Measurements from ENCODE around the gene GCNA.

DNA sequence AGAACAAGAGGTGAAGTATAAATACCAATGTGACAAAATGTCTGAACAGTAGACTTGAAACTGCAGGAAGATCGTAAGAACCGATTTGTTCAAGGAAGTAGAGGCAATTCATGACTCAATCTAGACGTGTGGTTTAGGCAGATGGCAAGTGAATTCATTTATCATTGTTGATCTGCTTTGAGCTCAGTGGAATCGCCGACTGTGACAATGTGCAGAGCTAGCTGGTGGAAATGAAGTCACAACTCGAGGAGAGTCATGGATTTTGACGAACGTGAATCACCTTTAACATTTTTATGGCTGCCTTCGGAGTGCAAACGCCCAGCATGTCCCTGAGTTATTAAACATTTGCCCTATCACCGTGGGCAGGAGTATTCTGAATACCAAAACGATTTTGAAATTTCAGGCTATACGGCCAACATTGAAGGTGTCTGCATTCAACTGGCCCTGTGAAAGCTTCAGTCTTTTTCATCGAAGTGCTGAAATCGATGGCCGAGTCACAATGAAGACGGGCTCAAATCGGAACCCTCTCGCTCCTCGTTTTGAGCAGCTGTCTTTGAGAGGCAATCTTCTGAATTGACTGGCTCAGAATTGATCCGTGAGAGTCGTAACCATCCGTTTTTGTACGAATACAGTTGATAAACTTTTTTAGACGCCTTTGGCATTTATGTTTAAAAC is 46.0 kb upstream of the GCNA start:
- TF ChIP-seq, protein P1, sequence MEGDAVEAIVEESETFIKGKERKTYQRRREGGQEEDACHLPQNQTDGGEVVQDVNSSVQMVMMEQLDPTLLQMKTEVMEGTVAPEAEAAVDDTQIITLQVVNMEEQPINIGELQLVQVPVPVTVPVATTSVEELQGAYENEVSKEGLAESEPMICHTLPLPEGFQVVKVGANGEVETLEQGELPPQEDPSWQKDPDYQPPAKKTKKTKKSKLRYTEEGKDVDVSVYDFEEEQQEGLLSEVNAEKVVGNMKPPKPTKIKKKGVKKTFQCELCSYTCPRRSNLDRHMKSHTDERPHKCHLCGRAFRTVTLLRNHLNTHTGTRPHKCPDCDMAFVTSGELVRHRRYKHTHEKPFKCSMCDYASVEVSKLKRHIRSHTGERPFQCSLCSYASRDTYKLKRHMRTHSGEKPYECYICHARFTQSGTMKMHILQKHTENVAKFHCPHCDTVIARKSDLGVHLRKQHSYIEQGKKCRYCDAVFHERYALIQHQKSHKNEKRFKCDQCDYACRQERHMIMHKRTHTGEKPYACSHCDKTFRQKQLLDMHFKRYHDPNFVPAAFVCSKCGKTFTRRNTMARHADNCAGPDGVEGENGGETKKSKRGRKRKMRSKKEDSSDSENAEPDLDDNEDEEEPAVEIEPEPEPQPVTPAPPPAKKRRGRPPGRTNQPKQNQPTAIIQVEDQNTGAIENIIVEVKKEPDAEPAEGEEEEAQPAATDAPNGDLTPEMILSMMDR (IDR thresholded peaks at IDR 0.05), result no peak
- no peak for TF ChIP-seq POLR2A (IDR thresholded peaks at IDR 0.05)

Data from adrenal gland (tissue), 5 donors.